ENCODE measurements around the gene LBR. TPM values are rescaled to one million over a fixed set of nuclear protein-coding genes. Genes with fewer than 3 reads are reported as not detected.

Gene LBR
- total RNA-seq, 1 donor from 2014 or later: 19.0 TPM

Other genes with a start within 250 kb of the LBR start
- 80.0 TPM for gene ENAH, start 225.1 kb upstream of the LBR start, total RNA-seq